ENCODE measurements around the gene ARL14EP.

ARL14EP gene

GRCh38 chr11:30322826-30323710, at the start of gene ARL14EP:
TSS of gene ARL14EP (plus strand) at chr11:30323104. CDS start at chr11:30330949, 7,845 bp downstream.
- DNase-seq (ENCODE audit: low spot score), result peak; percentile 92

GRCh38 chr11:30277176-30277575, 45.7 kb upstream of the ARL14EP start:
- no peak for DNase-seq (ENCODE audit: low spot score)

DNA sequence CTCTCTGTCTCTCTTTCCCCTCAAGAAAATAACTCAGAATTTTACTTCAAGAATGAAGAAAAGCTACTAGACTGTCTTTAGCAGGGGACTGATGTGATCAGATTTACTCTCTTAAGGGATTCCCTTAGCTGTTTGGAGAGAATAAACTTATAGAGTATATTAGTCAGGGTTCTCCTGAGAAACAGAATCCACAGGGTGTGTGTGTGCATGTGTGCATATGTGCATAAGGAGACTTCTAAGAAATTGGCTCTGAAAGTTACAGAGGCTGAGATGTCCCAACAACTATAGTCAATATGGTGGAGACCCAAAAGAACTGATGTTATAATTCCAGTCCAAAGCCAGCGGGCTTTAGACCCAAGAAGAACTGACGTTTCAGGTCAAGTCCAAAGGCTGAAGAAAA, 43.1 kb upstream of the ARL14EP start:
- DNase-seq (ENCODE audit: low spot score), result no peak

- no peak for DNase-seq (ENCODE audit: low spot score)
Observed at GRCh38 chr11:30281476-30282288, 41.2 kb upstream of the ARL14EP start.

- DNase-seq (ENCODE audit: low spot score), result no peak
Observed at GRCh38 chr11:30282289-30282631, 40.6 kb upstream of the ARL14EP start.

DNA sequence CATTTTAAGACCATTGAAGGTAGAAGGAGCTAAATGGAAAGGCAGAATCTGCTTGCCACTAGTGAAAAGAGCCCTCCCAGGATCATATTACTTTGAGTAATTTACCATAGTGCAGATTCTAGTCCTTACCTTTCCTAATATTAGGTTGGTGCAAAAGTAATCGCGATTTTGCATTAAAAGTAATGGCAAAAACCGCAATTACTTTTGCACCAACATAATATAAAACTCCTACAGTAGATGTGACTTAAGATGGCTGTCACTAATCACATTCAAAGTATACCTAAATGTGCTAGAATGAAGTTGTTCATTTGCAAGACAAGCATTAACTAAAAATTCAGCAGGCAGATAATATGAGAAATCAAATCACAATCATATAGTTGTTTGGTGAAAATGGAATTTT, 38.1 kb upstream of the ARL14EP start:
- DNase-seq (ENCODE audit: low spot score), result no peak

GRCh38 chr11:30285416-30286121, 37.3 kb upstream of the ARL14EP start:
- DNase-seq (ENCODE audit: low spot score), result no peak

DNA sequence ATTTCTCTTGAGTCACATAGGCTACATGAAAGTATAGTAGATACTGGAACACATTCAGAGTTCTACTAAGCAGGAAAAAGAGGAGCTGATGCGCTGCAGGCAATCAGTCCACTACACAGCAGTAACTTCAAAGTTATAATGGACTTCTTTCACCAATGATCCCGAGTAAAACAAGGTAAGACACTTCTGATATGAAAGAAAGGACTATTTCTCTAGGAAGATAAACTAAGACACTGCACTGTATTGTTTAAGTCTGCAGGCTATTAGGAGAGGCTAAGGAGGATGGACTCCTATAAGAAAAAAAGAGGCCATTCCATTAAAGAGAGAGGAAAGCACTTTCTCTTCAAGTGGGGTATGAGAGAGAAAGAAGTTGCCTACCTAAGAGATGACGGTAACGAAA, 31.6 kb upstream of the ARL14EP start:
- no peak for DNase-seq (ENCODE audit: low spot score)

GRCh38 chr11:30292545-30292944, 30.4 kb upstream of the ARL14EP start:
- no peak for DNase-seq (ENCODE audit: low spot score)

- no peak for DNase-seq (ENCODE audit: low spot score)
Observed at GRCh38 chr11:30295178-30295885, 27.6 kb upstream of the ARL14EP start.

DNA sequence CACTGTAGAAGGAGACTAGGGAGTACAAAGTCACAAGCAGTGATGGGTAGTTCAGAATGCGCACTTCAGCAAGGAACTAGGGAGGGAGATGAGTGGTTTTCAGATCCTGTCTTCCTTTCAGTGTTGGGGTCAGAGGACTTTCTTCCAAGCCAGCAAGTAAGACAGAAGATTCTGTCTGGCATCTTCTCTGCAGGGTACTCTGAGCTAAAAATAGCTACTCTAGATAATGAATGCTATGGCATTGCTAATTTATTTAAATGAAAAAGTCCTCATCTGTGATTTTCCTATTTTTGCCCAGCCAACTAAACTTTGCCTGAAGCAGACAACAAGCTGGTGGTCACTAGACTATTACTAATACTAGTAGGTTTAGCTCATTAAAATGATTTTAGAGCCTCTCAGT, 18.3 kb upstream of the ARL14EP start:
- DNase-seq (ENCODE audit: low spot score), result no peak

- no peak for DNase-seq (ENCODE audit: low spot score)
Observed at GRCh38 chr11:30310623-30311022, 12.3 kb upstream of the ARL14EP start.

DNA sequence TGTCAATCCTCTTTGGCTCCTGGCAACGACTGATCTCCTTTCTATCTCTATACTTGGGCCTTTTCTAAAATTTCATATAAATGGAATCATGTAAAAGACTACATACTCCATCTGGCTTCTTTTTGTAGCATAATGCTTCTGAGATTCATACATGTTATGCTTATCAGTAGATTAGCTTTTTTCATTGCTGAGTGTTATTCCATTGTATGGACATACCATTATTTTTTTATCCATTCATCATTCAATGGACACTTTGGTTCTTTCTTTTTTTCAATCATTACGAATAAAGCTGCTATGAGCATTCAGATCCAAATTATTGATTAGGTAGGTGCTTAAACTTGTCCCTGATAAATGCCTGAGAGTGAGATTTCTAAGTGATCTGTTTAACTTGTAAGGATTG, 11.7 kb upstream of the ARL14EP start:
- no peak for DNase-seq (ENCODE audit: low spot score)

- DNase-seq (ENCODE audit: low spot score), result no peak
Observed at GRCh38 chr11:30312243-30312642, 10.7 kb upstream of the ARL14EP start.

GRCh38 chr11:30313580-30313979, 9.3 kb upstream of the ARL14EP start:
- no peak for DNase-seq (ENCODE audit: low spot score)

DNA sequence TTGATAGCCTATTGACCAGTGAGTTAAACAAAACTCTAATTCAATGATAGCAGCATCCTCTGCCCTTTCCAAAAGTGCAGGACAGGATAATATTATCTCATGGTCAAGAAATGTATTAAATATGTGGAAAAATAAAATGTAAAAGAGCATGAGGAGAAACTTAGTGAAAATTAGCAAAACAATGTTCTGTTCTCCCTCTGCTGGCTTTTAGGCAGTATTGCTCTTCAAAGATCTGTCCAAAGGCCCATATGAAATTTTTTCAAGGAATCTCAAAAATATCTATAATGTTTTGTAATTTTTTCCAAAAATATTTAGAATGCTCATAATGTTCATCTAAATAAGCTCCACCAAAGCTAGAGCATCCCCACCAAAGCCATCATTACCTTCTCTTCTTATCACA, 8.3 kb upstream of the ARL14EP start:
- no peak for DNase-seq (ENCODE audit: low spot score)

- DNase-seq (ENCODE audit: low spot score), result no peak
Observed at GRCh38 chr11:30316237-30316636, 6.7 kb upstream of the ARL14EP start.

DNA sequence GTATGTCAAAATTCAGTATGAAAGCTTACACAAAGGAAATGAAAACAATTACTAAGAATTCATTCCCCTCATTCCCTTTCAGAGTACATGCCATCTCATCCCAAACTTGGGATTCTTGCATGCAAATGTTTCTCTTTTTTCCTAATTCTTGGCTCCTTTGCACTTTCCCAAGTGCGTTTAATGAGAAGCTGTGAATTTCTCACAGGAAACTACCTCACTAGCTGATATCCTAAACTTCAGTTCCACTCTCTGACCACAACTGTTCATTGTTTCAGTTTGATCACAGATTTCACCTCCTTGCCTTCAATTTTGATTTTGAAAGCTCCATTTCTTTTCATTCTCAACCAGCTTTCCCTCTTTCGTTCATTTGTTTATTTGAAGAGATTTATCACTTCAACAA, 5.9 kb upstream of the ARL14EP start:
- no peak for DNase-seq (ENCODE audit: low spot score)

DNA sequence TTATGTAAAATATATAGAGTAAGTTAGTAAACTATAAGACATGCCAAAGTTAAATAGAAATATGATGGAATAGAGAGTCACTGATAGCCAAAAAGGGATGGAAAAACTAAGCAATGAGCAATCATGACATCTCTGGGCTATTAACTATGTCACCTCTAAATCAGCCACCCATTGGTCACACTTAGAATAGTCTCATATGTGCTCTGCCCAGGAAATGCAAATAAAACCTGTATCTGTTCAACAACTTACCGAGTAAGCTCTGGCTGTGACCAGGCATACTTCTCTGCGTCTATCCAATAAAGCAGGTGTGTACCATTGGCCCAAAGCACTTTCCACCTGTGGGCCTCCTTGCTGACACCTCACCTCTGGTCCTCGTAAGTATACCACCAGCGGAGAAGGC, 1.6 kb upstream of the ARL14EP start:
- DNase-seq (ENCODE audit: low spot score), result no peak

- no peak for DNase-seq (ENCODE audit: low spot score)
Observed at GRCh38 chr11:30322191-30322590, 713 bp upstream of the ARL14EP start.

DNA sequence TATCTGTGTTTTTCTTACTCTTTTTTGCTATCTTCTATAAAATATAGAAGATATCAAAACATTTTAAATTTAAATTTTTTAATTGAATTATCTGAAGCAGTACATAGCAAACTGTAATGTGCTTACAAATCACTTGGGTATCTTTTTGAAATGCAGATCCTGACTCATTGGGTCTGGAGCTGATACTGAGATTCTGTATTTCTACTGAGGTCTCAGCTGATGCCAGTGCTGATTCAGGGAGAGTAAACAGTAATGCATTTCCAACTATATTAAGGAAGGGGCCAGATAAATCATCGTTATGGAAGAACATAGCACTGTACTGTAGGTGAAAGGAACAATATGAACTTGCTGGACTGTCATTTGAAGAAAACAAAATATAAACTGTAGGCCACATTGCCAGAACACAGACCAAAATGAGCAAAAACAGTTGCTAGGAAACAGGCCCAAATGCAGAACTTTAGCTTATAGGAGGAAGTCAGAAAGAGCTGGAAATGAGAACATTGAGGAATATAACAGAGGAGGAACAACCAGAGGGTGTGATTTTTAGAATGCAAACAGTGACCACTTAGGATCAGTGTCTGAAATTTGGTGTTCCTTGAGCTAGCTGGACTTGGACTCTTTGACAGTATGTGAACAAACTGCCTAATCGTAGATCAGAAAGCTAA, 3.3 kb downstream of the ARL14EP start:
- no peak for DNase-seq (ENCODE audit: low spot score)

DNA sequence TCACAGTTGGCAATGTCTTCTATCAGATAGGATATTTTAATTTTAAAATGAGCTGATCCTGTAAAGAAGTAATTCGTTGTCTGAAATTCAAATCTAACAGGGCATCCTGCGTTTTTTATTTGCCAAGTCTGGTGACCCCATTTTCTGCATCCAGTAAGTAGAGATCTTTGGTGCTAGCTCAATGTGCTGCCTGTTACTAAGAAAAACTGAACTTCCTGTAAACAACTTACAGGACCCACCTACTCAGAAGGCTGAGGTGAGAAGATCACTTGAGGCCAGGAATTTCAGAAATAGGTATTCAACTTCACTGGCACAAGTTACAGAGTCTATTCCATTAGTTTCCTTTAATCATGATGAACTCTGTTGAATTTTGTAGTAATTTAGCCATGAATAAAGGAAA, 4.0 kb downstream of the ARL14EP start:
- DNase-seq (ENCODE audit: low spot score), result no peak

Data from D341Med (cell line).